ENCODE results near the gene AGTRAP. TPM values are rescaled to one million over a fixed set of nuclear protein-coding genes. Genes with fewer than 3 reads are reported as not detected.

AGTRAP gene
- total and polyA plus RNA-seq, 12 donors, result 23.4 to 104 (median 45.1) TPM

- H3K4me3 ChIP-seq, result no peak overlapping the region
- intact Hi-C loops (cut with DNase I), result no loop called here
- no peaks in the 10 kb centered on the region for H3K9me3 ChIP-seq (replicated peaks in 1 of 3)
- H3K4me1 ChIP-seq (replicated peaks in 1 of 2), result peaks cover 0 to 9% of the 10 kb centered on the region in 2 donors
- H3K27ac ChIP-seq, result no peak overlapping the region
- peaks cover 29% of the 10 kb centered on the region for H3K27me3 ChIP-seq
- DNase-seq, result no peak
- TF ChIP-seq CTCF (IDR thresholded peaks at IDR 0.05), result no peak
- TF ChIP-seq POLR2A (IDR thresholded peaks at IDR 0.05), result no peak
- no peaks in the 10 kb centered on the region for H3K36me3 ChIP-seq (replicated peaks in 1 of 2)
- WGBS, 4 donors, result 76 to 89% (median 81%) methylated on average over 6 of the region's 6 CpGs
Observed at GRCh38 chr1:11695861-11696260, 40.1 kb upstream of the AGTRAP start.

DNA sequence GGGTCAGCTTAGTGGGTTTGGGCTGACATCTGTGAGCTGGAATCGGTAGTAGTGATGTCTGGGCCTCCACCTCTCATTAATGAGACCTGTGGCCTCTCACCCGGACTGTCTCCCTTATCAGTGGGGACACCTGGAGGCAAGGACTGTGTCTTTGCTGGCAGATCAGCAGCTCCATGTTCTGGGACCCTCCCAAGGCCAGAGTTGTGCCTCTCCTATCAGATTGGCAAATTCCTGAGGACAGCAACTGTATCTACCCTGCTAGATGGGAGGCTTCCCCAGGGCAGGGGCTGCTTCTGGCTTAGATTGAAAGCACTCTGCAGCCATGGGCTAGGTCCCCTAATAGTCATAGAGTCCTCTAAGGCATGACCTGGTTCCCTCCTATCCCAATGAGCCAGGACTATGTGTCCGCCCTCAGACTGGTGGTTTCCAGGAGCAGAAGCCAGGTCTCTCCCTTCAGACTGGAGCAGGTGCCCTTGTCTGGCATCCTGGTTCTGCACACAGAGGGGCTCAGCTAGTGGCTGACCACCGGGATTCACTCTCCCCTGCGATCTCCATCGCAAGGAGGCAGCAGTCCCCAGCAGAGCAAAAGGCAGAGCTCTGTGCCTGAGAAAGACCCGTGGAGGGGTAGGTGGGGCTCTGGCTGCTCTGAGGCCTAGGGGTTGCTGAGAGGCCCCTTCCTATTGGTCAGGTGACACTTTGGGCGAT lies 38.6 kb upstream of the AGTRAP start:
- Histone ChIP-seq H3K27ac (no peak overlapping the region), H3K4me3 (no peak overlapping the region), H3K4me1 (replicated peaks in 1 of 2) (peaks cover 0 to 7% of the 10 kb centered on the region in 2 donors), H3K27me3 (peaks cover 18% of the 10 kb centered on the region), H3K36me3 (replicated peaks in 1 of 2) (no peaks in the 10 kb centered on the region), H3K9me3 (replicated peaks in 1 of 3) (no peaks in the 10 kb centered on the region)
- WGBS, 4 donors, result 44 to 80% (median 77%) methylated on average over 1 to 8 of the region's 8 CpGs
- DNase-seq, result no peak
- TF ChIP-seq CTCF (IDR thresholded peaks at IDR 0.05) (no peak), POLR2A (IDR thresholded peaks at IDR 0.05) (no peak)
- intact Hi-C loops (cut with DNase I), result no loop called here

DNA sequence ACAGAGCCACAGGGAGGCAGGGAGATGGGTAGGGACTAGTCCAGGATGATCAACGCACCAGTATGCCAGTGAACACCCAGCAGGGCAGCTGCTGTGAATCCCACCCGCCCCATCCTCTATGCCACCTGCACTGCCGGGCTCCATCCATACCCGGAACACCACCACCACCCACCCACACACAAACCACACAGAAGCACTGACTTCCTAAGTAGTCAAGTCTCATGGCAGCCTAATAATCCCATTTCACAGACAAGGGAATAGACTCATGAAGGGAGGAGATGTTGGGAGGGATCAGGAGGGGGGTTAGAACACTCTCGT lies 38.1 kb upstream of the AGTRAP start:
- no peak for TF ChIP-seq CTCF (IDR thresholded peaks at IDR 0.05)
- TF ChIP-seq POLR2A (IDR thresholded peaks at IDR 0.05), result no peak
- no peak for DNase-seq
- Histone ChIP-seq H3K27ac (no peak overlapping the region), H3K4me3 (no peak overlapping the region), H3K9me3 (replicated peaks in 1 of 3) (no peaks in the 10 kb centered on the region), H3K36me3 (replicated peaks in 1 of 2) (no peaks in the 10 kb centered on the region), H3K27me3 (peaks cover 13% of the 10 kb centered on the region), H3K4me1 (replicated peaks in 1 of 2) (peaks cover 0 to 7% of the 10 kb centered on the region in 2 donors)
- WGBS, 4 donors, result 71 to 91% (median 72%) methylated on average over 2 to 5 of the region's 5 CpGs
- intact Hi-C loops (cut with DNase I), result no loop called here

- Histone ChIP-seq H3K27ac (no peak overlapping the region), H3K27me3 (peaks cover 5% of the 10 kb centered on the region), H3K36me3 (replicated peaks in 1 of 2) (no peaks in the 10 kb centered on the region), H3K9me3 (replicated peaks in 1 of 3) (no peaks in the 10 kb centered on the region), H3K4me1 (replicated peaks in 1 of 2) (peaks cover 0 to 7% of the 10 kb centered on the region in 2 donors), H3K4me3 (no peak overlapping the region)
- WGBS, 4 donors, result 43 to 56% (median 48%) methylated on average over 26 to 34 of the region's 34 CpGs
- TF ChIP-seq CTCF (IDR thresholded peaks at IDR 0.05), result no peak
- no peak for TF ChIP-seq POLR2A (IDR thresholded peaks at IDR 0.05)
- intact Hi-C loops (cut with DNase I), result no loop called here
- no peak for DNase-seq
Observed at GRCh38 chr1:11700601-11701467, 35.1 kb upstream of the AGTRAP start.

Measured in adrenal gland (tissue), 12 donors.